HEK293 (cell line): ENCODE measurements around the gene MRPS16.

Experiments
- CTCF ChIA-PET: fragments of 350-600 bp; formaldehyde crosslinking; extraction: SDS; loops from one replicate; lab custom pipeline; 2021; ENCODE audit warnings: antibody characterized with exemption; lab: Yijun Ruan, JAX
- POLR2A ChIA-PET: fragments of 300-600 bp; formaldehyde crosslinking; extraction: SDS; loops from one replicate; lab custom pipeline; 2020; ENCODE audit warnings: antibody characterized with exemption, inconsistent platforms; lab: Yijun Ruan, JAX
- H3K27ac ChIP-seq: fragments of 200-500 bp; sonication (Bioruptor generic); 2 replicates; pipeline ENCODE4 v1.5.1; 2014; ENCODE audit warnings: low read depth, low read length, control low read depth, inconsistent platforms; ENCODE audit errors: extremely low read depth
- H3K36me3 ChIP-seq, 2 experiments: fragments of 200-500 bp in 1 of 2; sonication (Bioruptor generic) in 1 of 2; 1 replicate in 1 of 2; 2 replicates in 1 of 2; pipeline ENCODE4 v1.5.1; 2014 to 2017; ENCODE audit warnings: inconsistent platforms in 2 of 2, low read length in 2 of 2; ENCODE audit not compliant: control insufficient read depth in 2 of 2, insufficient read depth in 1 of 2
- H3K4me1 ChIP-seq: fragments of 200-500 bp; sonication (Bioruptor generic); 2 replicates; pipeline ENCODE4 v1.5.1; 2014; ENCODE audit warnings: mild to moderate bottlenecking, low read length, inconsistent platforms; ENCODE audit not compliant: control insufficient read depth, insufficient read depth
- H3K4me3 ChIP-seq: 2 replicates; pipeline ENCODE4 v1.5.1; 2011; ENCODE audit warnings: low read depth, mild to moderate bottlenecking, control low read depth, low read length, moderate library complexity
- H3K9me3 ChIP-seq: fragments of 200-500 bp; sonication (Bioruptor generic); 2 replicates; pipeline ENCODE4 v1.5.1; 2014; ENCODE audit warnings: low read depth, low read length, inconsistent platforms; ENCODE audit not compliant: control insufficient read depth, insufficient read depth
- OSR2 ChIP-seq: fragments of 450-650 bp; formaldehyde crosslinking; IDR thresholded peaks from 2 replicates; pipeline ENCODE4 v1.5.1; 2016; ENCODE audit warnings: missing biosample characterization, missing genetic modification characterization
- ZNF155 ChIP-seq: fragments of 450-650 bp; formaldehyde crosslinking; IDR thresholded peaks from 2 replicates; pipeline ENCODE4 v1.5.1; 2016; ENCODE audit warnings: missing biosample characterization, missing genetic modification characterization
- ZNF24 ChIP-seq: fragments of 450-650 bp; formaldehyde crosslinking; IDR thresholded peaks from 2 replicates; pipeline ENCODE4 v1.5.1; 2016; ENCODE audit warnings: missing biosample characterization, missing genetic modification characterization
- ZNF366 ChIP-seq: fragments of 450-650 bp; formaldehyde crosslinking; conservative IDR thresholded peaks from 2 replicates; pipeline ENCODE4 v1.5.1; 2016; ENCODE audit warnings: missing biosample characterization, missing genetic modification characterization
- ZNF449 ChIP-seq: fragments of 450-650 bp; formaldehyde crosslinking; IDR thresholded peaks from 2 replicates; pipeline ENCODE4 v1.5.1; 2017; ENCODE audit warnings: missing biosample characterization, mild to moderate bottlenecking, missing genetic modification characterization, moderate library complexity
- ZNF48 ChIP-seq: fragments of 450-650 bp; formaldehyde crosslinking; IDR thresholded peaks from 2 replicates; pipeline ENCODE4 v1.5.1; 2016; ENCODE audit warnings: missing biosample characterization, missing genetic modification characterization
- ZNF560 ChIP-seq: fragments of 450-650 bp; formaldehyde crosslinking; IDR thresholded peaks from 2 replicates; pipeline ENCODE4 v1.5.1; 2017; ENCODE audit warnings: missing biosample characterization, missing genetic modification characterization, borderline replicate concordance
- ZNF645 ChIP-seq: fragments of 450-650 bp; formaldehyde crosslinking; IDR thresholded peaks from 2 replicates; pipeline ENCODE4; 2016; ENCODE audit warnings: missing biosample characterization, missing genetic modification characterization
- ZNF692 ChIP-seq: fragments of 450-650 bp; formaldehyde crosslinking; IDR thresholded peaks from 2 replicates; pipeline ENCODE4 v1.5.1; 2016; ENCODE audit warnings: missing biosample characterization, missing genetic modification characterization
- ZNF707 ChIP-seq: fragments of 450-650 bp; formaldehyde crosslinking; IDR thresholded peaks from 2 replicates; pipeline ENCODE4 v1.5.1; 2016; ENCODE audit warnings: missing biosample characterization, missing genetic modification characterization
- ZNF76 ChIP-seq: fragments of 450-650 bp; formaldehyde crosslinking; IDR thresholded peaks from 2 replicates; pipeline ENCODE4; 2016; ENCODE audit warnings: low read depth, missing biosample characterization, missing genetic modification characterization, borderline replicate concordance
- ZNF792 ChIP-seq: fragments of 450-650 bp; formaldehyde crosslinking; IDR thresholded peaks from 2 replicates; pipeline ENCODE4 v1.5.1; 2016; ENCODE audit warnings: missing biosample characterization, missing genetic modification characterization
- ZSCAN30 ChIP-seq: fragments of 450-650 bp; IDR thresholded peaks from 2 replicates; pipeline ENCODE4 v1.5.1; 2018; ENCODE audit warnings: missing biosample characterization, mild to moderate bottlenecking, missing genetic modification characterization, moderate library complexity
- ZSCAN5A ChIP-seq: fragments of 450-650 bp; formaldehyde crosslinking; IDR thresholded peaks from 2 replicates; pipeline ENCODE4 v1.5.1; 2016; ENCODE audit warnings: missing biosample characterization, missing genetic modification characterization
- TF ChIP-seq, protein P1 (sequence below): fragments of 450-650 bp; formaldehyde crosslinking; IDR thresholded peaks from 2 replicates; pipeline ENCODE4 v1.5.1; 2016; ENCODE audit warnings: missing biosample characterization, missing genetic modification characterization

Gene MRPS16

GRCh38 chr10:73228247-73228646, 24.2 kb downstream of the MRPS16 start:
- TF ChIP-seq ZNF366 (tag by site-specific recombination) (0 out of 2 replicates have a peak, but pooled peaks have one; percentile 11), OSR2 (tag by site-specific recombination) (no peak)
- Histone ChIP-seq H3K9me3 (no peaks in the 10 kb centered on the region), H3K36me3 (peaks cover 1 to 31% of the 10 kb centered on the region in 2 experiments; a peak in 2 of 3 replicates), H3K4me1 (no peaks in the 10 kb centered on the region), H3K4me3 (no peak overlapping the region), H3K27ac (no peak overlapping the region)
- ChIA-PET CTCF (interaction anchor here (0.8 to 1.2 kb wide), 2 partner anchors 10 kb away, joined by 3 read pairs; no protein-coding TSS in a partner anchor), POLR2A (no interaction called here)

DNA sequence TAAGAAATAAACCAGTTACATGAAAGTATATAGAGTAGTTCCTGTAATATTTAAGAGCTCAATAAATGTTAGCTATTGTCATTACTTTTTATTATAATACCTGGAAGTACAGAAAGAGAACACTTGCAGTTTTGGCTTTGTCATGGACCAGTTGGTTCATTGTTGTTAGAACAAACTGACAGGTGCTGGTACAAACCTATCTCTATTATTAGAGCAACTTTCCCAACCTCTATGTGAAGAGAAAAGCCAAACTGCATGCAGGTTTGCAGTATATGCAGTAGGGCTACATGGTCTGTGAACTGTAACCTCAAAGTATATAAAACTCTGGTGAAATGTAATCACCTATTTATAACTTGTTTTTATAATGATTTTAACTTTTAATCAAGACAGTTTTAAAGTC, 25.8 kb downstream of the MRPS16 start:
- ChIA-PET POLR2A (interaction anchor here (2.5 kb wide), 1 partner anchor 21 kb away, joined by 8 read pairs; the partner anchor contains the start of gene DNAJC9), CTCF (interaction anchor here (0.6 kb wide), 1 partner anchor 302 kb away, joined by 4 read pairs; no protein-coding TSS in a partner anchor)
- Histone ChIP-seq H3K4me1 (no peaks in the 10 kb centered on the region), H3K27ac (no peak overlapping the region), H3K36me3 (peaks cover 0 to 17% of the 10 kb centered on the region in 2 experiments; a peak in 1 of 3 replicates), H3K4me3 (no peak overlapping the region), H3K9me3 (no peaks in the 10 kb centered on the region)
- TF ChIP-seq ZSCAN5A (tag by site-specific recombination), result no peak
- no peak for TF ChIP-seq ZNF155 (tag by site-specific recombination)
- TF ChIP-seq ZNF707, result no peak
- no peak for TF ChIP-seq ZNF645
- no peak for TF ChIP-seq ZNF24
- TF ChIP-seq ZNF48 (tag by site-specific recombination), result no peak
- no peak for TF ChIP-seq ZSCAN30 (tag by site-specific recombination)
- TF ChIP-seq ZNF76 (tag by site-specific recombination), result no peak
- no peak for TF ChIP-seq ZNF792 (tag by site-specific recombination)
- TF ChIP-seq ZNF449 (tag by site-specific recombination), result no peak
- no peak for TF ChIP-seq ZNF692
- no peak for TF ChIP-seq ZNF560
- TF ChIP-seq, protein P1, sequence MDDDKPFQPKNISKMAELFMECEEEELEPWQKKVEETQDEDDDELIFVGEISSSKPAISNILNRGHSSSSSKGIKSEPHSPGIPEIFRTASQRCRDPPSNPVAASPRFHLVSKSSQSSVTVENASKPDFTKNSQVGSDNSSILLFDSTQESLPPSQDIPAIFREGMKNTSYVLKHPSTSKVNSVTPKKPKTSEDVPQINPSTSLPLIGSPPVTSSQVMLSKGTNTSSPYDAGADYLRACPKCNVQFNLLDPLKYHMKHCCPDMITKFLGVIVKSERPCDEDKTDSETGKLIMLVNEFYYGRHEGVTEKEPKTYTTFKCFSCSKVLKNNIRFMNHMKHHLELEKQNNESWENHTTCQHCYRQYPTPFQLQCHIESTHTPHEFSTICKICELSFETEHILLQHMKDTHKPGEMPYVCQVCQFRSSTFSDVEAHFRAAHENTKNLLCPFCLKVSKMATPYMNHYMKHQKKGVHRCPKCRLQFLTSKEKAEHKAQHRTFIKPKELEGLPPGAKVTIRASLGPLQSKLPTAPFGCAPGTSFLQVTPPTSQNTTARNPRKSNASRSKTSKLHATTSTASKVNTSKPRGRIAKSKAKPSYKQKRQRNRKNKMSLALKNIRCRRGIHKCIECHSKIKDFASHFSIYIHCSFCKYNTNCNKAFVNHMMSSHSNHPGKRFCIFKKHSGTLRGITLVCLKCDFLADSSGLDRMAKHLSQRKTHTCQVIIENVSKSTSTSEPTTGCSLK, result no peak
- TF ChIP-seq, all 188 proteins: peak for 0
